HG03432 (cell line): ENCODE results near the gene COL20A1.
"Not testable (repeated sequence)": the region's sequence is repeated elsewhere in the genome, so short reads cannot be mapped to it uniquely, and the experiment has no call there.

Experiments used
- ATAC-seq: cut with Tn5 transposase; IDR thresholded peaks from one replicate; pipeline ENCODE4 v1.9.1; 2021; ENCODE audit warnings: mild to moderate bottlenecking, moderate library complexity; ENCODE audit not compliant: unreplicated experiment

Gene COL20A1

DNA sequence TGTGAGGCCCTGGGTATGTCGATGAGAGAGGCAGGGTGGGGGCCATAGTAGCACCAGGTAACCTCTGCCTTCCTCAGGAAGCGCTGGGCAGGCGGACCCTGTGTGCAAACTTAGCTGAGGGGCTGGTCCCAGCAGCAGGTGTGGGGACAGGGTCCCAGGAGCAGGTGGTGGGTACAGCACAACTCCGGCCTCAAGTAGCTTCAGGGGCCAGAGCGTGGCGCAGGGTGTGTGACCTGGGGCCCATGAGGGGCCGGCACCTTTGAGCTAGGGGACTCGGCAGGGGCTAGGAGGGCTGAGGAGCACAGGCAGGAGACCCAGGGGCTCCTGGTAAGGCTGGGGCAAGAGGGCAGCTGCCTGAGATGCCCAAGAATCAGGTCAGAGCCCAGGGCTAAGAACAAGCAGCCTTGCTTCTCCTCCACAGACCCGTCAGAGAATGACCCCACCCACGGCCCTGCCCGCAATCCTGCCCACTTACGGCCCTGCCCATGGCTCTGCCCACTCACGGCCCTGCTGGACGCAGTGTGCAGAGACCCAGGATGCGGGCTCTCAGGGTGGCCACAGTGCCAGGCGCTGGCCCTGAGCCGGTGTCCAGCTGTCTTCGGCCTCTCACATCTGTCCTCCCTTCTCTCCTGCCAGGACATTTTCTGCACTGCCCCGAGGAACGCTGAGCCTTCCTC is 37.2 kb downstream of the COL20A1 start:
- no peak for ATAC-seq

DNA sequence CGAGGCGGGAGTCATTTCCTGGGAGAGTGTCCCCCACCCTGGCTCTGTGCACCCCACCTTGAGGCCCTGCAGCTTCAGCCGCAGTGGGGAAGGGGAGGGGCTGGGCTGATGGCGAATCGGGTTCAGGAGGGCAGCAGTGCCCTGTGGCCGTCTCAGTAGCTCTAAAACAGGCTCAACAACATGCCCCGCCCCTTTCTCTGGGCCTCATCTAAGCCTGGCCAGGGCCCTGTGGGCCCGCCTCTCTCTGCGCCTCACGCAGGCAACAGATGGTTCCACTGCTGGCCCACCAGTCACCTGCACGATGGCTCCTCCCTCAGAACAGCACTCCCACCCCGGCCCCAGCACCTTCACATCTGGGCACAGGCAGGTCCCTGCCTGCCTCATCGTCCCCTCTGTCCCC is 38.0 kb downstream of the COL20A1 start:
- ATAC-seq, result no peak

DNA sequence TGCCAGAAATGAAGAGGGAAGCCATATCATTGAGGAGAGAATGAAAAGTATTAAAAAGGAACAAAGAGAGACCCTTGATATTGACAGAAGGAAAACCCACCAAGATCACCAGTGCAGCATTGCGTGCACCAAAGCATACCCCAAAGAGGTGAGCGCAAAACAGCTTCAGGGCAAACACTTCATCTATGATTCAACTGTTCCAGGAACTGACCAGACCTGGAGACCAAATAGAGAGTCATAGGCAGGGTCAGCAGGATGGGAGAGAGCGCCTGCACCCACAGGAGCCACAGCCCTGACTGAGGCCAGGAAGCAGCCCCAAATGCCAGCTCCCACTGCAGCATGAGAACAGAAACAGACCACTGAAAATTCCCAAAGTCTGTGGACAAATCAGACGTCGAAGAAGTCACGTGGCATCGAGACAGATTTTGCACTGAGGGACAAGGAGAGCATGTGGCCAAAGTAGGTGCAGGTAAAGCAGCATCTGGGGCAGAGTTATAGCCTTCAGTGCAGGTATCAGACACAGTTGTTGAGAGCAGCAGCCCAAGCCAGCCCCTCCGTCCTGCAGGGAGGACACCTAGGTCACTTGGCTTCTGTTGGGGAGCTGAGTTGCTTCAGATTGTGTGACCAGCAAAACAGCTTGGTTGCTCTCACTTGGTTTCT is 38.9 kb downstream of the COL20A1 start:
- no peak for ATAC-seq

DNA sequence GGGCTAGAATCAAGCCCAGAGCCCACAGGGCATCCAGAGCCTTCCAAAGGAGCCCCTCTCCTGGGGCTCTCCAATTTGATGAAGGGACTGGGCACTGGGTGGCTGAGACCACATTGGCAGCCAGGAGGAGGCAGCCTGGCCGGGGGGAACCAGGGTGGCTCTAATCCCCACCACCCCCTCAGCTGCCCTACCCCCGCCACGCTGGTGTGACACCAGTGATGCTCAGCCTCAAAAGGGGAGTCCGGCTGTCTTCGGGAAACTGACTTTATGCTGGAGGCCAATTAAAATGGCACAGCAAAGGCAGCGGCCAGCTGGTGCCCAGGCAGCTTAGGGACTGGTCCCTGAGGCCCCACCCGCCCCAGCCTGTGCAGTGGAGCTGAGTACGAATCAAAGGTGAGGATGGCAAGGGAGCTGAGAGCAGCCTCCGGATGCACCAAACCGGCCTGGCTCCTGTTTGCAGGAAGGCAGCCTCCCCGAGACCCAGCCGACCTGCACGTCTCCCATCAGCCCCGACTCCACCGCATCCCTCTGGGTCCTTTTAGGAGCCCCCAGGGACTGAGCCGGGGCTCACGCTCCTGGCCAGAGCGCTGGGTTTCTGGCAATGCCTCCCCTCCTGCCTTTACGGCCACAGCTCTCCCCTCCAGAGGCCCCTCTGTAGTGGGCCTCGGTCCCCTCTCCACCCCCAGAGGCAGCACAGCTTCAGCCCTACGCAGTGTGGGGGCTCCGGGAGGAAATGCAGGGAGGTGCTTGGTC is 39.7 kb downstream of the COL20A1 start:
- ATAC-seq, result no peak

DNA sequence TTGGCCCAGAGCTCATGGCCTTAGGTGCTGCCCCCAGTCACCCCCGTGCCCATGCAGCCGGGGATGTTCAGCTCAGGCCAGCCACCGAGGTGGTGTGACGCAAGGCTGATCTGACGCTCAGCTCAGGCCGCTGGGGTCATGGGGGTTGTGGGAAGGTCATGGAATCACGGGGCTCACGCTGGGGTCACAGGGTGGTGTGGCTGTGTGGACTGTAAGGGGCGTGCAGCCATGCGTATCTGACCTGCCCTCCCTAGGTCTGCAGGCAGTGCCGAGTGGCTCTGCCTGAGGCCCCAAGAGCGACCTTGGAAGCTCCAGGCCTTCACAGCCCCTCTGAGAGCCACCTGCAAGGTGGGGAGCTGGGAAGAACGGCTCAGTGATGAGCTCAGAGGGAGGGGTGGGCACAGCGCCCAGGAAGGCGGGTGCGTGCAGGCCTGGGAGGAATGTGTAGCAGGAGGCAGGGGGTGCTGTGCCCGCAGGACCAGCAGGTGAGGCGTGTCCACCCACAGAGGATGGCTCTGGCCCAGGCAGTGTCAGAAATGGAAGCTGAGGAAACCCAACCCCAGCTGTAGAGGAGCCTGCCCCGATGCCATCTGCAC is 40.4 kb downstream of the COL20A1 start:
- ATAC-seq, result no peak

DNA sequence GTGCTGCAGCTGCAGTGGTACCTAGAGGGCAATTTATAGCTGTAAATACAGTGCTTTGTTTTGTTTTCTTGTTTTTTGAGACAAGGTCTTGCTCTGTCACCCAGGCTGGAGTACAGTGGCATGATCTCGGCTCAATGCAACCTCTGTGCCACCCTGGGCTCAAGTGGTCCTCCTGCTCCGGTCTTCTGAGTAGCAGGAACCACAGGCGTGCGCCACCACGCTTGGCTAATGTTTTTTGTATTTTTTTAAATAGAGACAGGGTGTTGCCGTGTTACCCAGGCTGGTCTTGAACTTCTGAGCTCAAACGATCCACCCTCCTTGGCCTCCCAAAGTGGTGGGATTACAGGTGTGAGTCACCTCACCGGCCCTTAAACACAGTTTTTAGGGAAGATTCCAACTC is 41.4 kb downstream of the COL20A1 start:
- ATAC-seq, result no peak

DNA sequence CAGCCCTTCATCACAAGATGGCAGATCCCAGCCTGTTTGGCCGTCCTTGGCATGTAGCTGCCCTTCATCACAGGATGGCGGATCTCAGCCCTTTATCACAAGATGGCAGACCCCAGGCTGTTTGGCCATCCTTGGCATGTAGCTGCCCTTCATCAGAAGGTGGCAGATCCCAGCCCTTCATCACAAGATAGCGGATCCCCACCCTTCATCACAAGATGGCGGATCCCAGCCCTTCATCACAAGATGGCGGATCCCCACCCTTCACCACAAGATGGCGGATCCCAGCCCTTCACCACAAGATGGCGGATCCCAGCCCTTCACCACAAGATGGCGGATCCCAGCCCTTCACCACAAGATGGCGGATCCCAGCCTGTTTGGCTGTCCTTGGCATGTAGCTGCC is 42.1 kb downstream of the COL20A1 start:
- not testable (repeated sequence) for ATAC-seq

DNA sequence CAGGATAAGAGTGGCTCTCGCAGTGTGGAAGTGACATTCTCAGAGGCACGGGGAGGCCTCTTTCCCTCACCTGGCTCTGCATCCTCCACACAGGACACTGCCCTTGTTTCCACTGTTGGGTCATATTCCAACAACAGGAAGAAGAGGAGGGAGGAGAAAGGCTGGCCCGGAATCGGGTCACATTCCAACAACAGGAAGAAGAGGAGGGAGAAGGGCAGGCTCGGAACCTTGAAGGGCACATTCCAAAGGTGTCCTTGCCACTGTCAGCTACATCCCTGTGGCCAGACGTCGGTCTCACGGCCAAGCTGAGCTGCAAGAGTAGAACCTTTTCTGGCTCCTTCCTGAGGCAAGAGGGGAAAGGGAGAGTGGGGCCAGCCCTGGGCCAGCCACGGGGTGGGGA is 42.7 kb downstream of the COL20A1 start:
- no peak for ATAC-seq

DNA sequence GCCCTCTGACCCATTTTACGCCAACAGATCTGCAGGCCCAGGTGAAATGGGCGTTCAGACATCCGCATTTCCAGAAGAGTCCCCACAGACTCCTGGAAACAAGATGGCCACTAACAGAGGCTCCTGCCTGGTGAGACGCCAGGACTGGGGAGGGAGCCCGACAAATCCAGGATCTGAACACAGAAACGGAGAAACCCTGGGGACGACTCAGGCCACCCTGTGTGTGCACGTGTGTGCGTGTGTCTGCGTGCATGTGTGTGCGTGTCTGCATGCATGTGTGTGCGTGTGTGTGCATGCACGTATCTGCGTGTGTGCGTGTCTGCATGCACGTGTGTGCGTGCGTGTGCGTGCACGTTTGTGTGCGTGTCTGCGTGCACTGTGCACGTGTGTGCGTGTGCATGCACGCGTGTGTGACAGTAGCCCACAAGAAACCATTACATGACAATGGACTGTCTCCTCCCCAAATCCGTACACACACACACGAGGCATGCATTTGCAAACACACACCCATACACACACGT is 43.3 kb downstream of the COL20A1 start:
- no peak for ATAC-seq

DNA sequence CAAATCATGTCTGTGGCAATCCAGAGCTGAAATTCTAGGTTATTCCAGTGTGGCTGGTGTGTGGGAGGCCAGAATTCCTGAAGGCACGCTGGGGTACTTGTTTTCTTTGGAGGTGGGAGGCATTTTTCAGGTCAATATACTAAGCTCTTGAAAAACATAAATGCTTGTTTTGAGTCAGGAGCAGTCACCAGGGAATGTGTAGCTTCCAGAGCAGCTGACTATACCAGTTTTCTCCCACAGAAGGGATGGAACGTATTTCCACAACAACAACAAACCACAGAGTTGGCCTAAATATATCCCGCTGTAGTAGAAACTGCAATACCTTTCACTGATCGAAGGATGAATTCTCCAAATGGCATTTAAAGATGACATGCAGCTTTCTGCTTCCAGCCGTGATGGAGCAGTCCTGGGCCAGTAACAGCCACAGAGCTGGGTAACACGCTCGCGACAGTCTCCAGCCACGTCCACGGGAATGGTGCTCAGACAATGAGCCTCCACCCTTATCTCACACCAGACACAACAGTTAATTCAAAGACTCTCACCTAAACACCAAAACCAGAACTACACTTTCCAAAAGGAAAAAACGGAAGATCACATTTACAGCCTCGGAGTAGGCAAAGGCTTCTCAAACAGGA is 44.9 kb downstream of the COL20A1 start:
- ATAC-seq, result no peak

DNA sequence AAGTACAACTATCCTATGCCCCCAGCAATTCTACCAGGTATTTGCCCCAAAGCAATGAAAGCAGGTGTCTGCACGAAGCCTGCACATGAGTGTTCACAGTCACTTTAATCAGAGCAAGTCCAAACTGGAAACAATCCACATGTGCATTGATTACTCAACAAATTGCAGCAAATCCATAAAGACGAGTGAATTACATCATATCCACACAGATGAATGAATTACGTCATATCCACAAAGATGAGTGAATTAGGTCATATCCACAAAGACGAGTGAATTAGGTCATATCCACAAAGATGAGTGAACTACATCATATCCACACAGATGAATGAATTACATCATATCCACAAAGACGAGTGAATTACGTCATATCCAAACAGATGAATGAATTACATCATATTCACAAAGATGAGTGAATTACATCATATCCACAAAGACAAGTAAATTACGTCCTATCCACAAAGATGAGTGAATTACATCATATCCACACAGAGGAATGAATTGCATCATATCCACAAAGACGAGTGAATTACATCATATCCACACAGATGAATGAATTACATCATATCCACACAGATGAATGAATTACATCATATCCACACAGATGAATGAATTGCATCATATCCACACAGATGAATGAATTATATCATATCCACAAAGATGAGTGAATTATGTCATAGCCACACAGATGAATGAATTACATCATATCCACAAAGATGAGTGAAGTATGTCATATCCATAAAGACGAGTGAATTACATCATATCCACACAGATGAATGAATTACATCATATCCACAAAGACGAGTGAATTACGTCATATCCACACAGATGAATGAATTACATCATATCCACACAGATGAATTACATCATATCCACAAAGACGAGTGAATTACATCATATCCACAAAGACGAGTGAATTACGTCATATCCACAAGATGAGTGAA is 46.4 kb downstream of the COL20A1 start:
- not testable (repeated sequence) for ATAC-seq

DNA sequence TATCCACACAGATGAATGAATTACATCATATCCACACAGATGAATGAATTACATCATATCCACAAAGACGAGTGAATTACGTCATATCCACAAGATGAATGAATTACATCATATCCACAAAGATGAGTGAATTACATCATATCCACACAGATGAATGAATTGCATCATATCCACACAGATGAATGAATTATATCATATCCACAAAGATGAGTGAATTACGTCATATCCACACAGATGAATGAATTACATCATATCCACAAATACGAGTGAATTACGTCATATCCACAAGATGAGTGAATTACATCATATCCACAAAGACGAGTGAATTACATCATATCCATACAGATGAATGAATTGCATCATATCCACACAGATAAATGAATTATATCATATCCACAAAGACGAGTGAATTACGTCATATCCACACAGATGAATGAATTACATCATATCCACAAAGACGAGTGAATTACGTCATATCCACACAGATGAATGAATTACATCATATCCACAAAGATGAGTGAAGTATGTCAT is 47.2 kb downstream of the COL20A1 start:
- ATAC-seq, result not testable (repeated sequence)

DNA sequence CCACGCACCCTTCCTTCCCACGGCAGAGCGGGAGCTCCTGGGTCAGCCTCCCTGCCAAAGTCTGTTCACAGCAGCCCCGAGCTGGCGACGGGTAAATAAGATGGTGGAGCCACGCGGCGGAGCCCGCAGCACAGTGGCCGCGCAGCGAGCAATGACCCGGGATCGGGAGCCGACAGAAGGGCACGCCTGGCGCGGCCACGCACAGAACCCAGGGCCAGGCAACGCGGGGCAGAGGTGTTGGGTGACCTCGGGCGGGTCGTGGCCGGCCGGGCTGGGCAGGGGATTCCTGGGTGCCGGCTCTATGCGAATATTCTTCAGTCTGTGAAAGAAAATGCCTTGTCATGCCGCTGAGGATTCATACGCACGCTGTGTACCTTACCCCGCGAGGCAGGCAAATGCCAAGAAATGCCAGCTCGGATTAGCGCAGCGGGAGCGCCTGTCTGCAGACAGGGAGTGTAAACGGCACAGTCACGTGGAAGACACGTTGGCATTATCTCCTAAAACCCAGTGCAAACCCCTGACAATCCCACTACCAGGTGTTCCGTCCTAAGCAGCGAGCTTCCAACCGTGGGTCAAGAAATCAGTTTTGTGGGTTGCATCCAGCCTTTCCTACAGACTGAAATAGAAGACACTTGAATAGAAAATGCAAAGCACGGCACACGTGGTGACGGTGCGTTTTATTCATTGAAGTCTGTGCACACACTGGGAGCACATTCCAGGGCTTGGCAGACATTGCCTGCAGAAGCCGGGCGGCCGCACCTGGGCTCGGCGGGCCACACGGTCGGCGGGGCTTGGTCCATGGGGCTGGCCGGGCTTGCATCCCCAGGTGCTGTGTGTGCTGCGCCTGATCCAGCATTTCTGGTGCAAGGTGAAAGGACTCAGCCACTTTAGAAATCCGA is 49.8 kb downstream of the COL20A1 start:
- no peak for ATAC-seq

DNA sequence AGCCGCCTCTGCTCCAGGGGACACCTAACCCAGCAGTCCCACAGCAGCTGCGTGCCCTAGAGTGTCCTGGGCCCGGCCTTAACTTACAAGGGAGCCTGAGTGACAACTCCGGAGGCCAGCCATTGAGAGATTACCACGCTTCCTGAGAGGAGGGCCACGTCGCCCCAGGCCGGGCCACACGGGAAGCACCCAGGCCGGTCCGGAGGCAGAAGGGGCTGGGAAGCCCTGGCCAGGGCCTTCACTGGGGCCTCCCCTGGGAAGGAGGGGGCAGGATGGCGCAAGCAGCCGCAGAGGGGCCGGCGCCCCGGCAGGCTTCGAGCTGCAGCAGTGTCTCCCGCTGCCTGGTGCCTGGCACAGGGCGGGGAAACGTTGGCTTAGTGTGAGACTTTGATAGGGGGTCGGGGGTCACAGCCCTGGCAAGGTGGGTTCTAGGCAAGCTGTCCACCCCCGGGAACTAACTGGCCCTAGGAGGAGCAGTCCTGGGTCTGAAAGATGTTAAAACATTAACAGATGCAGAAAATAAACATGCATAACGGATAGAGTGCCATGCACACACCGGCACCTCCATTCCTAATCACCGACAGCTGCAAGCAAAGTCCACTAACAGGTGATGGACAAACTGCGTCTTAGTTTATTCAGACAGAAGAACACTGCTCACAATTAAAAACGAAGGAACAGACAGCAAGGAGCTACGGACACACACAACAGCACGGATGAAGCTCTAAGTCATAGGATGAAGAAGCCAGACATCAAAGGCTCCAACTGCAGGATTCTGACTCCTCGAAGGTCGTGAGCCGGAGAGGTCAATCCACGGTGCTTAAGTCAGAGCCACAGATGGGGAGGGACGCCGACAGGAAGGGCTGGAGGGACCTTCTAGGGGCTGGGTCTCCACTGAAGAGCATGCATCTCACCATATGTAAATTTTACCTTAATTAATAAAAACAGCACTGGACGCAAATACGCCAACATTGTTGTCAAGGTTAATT is 50.8 kb downstream of the COL20A1 start:
- ATAC-seq, result no peak

DNA sequence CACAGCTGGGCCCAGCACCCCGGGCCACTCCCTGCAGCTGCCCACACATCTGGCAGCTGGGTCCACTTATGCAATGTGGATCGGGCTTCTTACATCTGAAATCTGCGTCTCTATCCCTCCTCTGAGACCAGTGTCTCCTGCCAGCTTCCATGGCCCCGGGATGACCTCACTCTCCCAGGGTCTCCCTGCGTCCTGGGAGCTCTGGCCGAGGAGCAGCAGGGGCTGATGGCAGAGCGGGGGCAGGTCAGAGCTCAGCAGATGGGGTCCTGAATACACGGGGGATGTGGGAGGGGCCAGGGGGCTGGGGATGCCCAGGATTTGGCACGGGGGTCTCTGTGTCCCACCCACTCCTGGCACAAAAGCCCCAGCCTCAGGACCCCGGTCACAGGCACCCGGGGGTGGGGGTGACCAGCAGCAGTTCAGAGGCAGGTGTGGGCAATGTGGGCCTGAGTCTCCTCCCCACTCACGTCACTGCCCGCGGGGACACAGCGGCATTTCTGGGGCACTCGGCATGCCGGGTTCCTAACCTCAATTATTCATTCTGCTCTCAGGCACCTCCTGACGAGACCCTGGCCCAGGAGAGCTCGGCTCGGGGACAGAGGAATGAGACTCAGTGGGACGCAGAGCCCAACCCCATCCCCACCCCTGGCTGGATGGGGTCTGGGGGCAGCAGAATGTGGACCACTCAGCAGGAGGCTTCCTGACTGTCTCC is 51.8 kb downstream of the COL20A1 start:
- ATAC-seq, result no peak

DNA sequence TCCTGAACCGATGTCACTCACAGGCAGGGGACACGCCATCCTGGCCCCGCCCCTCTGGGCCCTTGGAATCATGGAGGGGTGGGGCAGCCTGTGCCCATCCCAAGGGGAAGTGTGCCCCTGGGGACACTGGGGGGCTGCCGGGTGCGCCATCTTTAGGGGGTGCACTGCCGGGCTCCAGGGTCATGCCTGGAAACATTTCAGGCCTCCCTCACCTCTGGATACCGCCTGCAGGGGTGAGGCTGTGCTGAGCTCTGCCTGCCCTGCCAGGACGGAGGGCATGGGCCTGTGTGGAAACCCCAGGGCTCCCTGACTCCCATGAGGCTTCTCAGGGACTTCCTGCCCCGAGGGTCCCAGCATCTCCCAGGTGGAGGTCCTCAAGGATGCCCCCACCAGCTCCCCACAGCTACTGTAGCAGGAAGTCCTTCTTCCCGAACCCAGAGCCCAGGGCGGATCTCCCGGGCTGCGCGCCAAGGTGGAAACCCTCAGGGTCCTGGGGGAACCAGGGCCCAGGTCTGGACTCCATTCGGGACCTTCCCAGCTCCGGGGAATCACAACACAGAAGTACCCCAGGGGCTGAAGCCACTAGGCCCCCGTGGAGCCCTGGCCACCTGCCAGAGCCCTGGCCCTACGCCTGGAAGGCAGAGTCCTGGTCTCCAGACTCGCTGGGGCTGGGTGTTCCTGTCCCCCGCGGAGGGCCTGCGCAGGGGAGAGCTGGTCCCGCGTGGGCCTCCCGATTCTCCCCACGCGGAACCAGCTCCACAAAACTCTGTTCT is 52.5 kb downstream of the COL20A1 start:
- ATAC-seq, result no peak
